ENCODE data around the gene UGT1A3. TPM values are rescaled to one million over a fixed set of nuclear protein-coding genes. Genes with fewer than 3 reads are reported as not detected.
A peak's percentile ranks its signal among the peaks of the same experiment; 100 is the strongest.
"Not testable (repeated sequence)": the region's sequence is repeated elsewhere in the genome, so short reads cannot be mapped to it uniquely, and the experiment has no call there.

UGT1A3 gene
- total RNA-seq, 1 experiment from 2014 or later, result 5.9 TPM

GRCh38 chr2:233693963-233694362 lies 34.9 kb upstream of the UGT1A3 start:
- peak; percentile 26 for DNase-seq
- H3K27ac Mint-ChIP-seq (ENCODE audit: unreplicated experiment), result peak overlapping the region; percentile 65
- no TSS peak for BruUV-seq (replicated peaks)
- intact Hi-C loops (cut with micrococcal nuclease; ENCODE audit: unreplicated experiment), result loop anchor here (5.0 kb wide), 3 partner anchors 68 to 207 kb away; partner anchors contain the start of genes UGT1A1 and USP40
- H3K4me1 Mint-ChIP-seq (ENCODE audit: low read depth, unreplicated experiment), result peaks cover 80% of the 10 kb centered on the region
- peak overlapping the region; percentile 81 for H3K4me3 Mint-ChIP-seq (ENCODE audit: low read depth, unreplicated experiment)
- H3K9me3 Mint-ChIP-seq (ENCODE audit: low read depth, unreplicated experiment), result no peaks in the 10 kb centered on the region
- TF ChIP-seq, protein P1, sequence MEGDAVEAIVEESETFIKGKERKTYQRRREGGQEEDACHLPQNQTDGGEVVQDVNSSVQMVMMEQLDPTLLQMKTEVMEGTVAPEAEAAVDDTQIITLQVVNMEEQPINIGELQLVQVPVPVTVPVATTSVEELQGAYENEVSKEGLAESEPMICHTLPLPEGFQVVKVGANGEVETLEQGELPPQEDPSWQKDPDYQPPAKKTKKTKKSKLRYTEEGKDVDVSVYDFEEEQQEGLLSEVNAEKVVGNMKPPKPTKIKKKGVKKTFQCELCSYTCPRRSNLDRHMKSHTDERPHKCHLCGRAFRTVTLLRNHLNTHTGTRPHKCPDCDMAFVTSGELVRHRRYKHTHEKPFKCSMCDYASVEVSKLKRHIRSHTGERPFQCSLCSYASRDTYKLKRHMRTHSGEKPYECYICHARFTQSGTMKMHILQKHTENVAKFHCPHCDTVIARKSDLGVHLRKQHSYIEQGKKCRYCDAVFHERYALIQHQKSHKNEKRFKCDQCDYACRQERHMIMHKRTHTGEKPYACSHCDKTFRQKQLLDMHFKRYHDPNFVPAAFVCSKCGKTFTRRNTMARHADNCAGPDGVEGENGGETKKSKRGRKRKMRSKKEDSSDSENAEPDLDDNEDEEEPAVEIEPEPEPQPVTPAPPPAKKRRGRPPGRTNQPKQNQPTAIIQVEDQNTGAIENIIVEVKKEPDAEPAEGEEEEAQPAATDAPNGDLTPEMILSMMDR (IDR thresholded peaks at IDR 0.05; ENCODE audit: unreplicated experiment), result no peak
- H3K36me3 Mint-ChIP-seq (ENCODE audit: insufficient read depth, unreplicated experiment), result peaks cover 77% of the 10 kb centered on the region
- no peaks in the 10 kb centered on the region for H3K27me3 Mint-ChIP-seq (ENCODE audit: unreplicated experiment)
- CTCF ChIA-PET, result no interaction called here

DNA sequence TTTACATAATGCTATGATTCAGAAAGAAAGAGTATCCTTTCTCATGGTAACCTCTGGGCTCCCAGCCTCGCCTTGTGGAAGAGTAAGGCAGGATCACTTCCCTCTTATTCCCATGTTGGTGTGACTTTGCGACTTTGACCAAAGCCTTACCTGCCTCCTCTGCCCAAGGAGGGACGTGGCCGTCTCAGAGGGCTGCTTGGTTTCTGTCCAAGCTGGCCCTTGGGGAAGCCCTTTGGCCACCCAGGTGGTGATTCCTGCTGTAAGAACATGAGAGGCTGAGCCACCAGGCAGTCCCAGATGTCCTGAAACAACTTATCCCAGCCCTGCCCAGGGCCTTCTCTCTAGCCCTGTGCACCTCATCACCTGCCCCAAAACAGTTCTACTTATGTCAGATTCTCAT lies 30.1 kb upstream of the UGT1A3 start:
- TF ChIP-seq, protein P1 (IDR thresholded peaks at IDR 0.05; ENCODE audit: unreplicated experiment), result no peak
- intact Hi-C loops (cut with micrococcal nuclease; ENCODE audit: unreplicated experiment), result no loop called here
- peaks cover 89% of the 10 kb centered on the region for H3K4me1 Mint-ChIP-seq (ENCODE audit: low read depth, unreplicated experiment)
- peak overlapping the region; percentile 65 for H3K27ac Mint-ChIP-seq (ENCODE audit: unreplicated experiment)
- H3K36me3 Mint-ChIP-seq (ENCODE audit: insufficient read depth, unreplicated experiment), result peaks cover 59% of the 10 kb centered on the region
- no peaks in the 10 kb centered on the region for H3K9me3 Mint-ChIP-seq (ENCODE audit: low read depth, unreplicated experiment)
- CTCF ChIA-PET, result no interaction called here
- peak overlapping the region; percentile 65 for H3K4me3 Mint-ChIP-seq (ENCODE audit: low read depth, unreplicated experiment)
- no TSS peak for BruUV-seq (replicated peaks)
- no peaks in the 10 kb centered on the region for H3K27me3 Mint-ChIP-seq (ENCODE audit: unreplicated experiment)
- peak; percentile 21 for DNase-seq

GRCh38 chr2:233699424-233700027 lies 29.3 kb upstream of the UGT1A3 start:
- peaks cover 89% of the 10 kb centered on the region for H3K4me1 Mint-ChIP-seq (ENCODE audit: low read depth, unreplicated experiment)
- BruUV-seq (replicated peaks), result no TSS peak
- no peaks in the 10 kb centered on the region for H3K9me3 Mint-ChIP-seq (ENCODE audit: low read depth, unreplicated experiment)
- peak overlapping the region; percentile 65 for H3K27ac Mint-ChIP-seq (ENCODE audit: unreplicated experiment)
- intact Hi-C loops (cut with micrococcal nuclease; ENCODE audit: unreplicated experiment), result loop anchor here (10.0 kb wide), 1 partner anchor 135 kb away; no protein-coding TSS in a partner anchor
- H3K4me3 Mint-ChIP-seq (ENCODE audit: low read depth, unreplicated experiment), result peak overlapping the region; percentile 65
- peaks cover 57% of the 10 kb centered on the region for H3K36me3 Mint-ChIP-seq (ENCODE audit: insufficient read depth, unreplicated experiment)
- TF ChIP-seq, protein P1 (IDR thresholded peaks at IDR 0.05; ENCODE audit: unreplicated experiment), result no peak
- H3K27me3 Mint-ChIP-seq (ENCODE audit: unreplicated experiment), result no peaks in the 10 kb centered on the region
- CTCF ChIA-PET, result interaction anchor here (1.2 kb wide), 1 partner anchor 8 kb away, joined by 4 read pairs; no protein-coding TSS in a partner anchor
- no peak for DNase-seq

DNA sequence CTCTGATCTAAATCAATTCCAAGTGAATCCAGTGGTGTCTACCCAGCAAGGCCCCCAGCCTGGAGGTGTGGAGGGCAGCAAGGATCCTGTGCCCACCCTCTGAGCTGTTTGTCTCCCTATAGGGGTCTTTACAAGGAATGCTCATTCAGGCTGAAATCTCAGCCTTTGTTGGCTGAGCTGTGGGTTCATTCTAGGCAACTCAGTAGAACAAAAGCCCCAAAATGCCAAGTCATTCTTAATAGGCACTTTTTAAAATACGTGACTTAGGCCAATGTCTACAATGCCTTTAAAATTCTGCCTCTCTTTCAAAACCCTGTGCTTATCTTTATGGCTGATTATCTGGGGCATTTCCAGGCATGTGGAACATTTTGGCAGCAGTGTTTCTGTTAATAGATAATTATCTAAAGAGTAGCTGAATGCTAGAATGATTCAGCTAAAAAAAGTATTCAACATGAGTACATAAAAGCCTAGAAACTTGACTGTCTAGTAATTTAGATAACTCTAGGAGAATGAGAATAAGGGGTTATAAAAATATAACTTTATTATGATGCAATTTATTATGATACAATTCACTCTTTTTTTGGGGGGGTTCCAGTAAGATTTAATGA lies 28.7 kb upstream of the UGT1A3 start:
- H3K27ac Mint-ChIP-seq (ENCODE audit: unreplicated experiment), result peak overlapping the region; percentile 65
- H3K9me3 Mint-ChIP-seq (ENCODE audit: low read depth, unreplicated experiment), result no peaks in the 10 kb centered on the region
- CTCF ChIA-PET, result interaction anchor here (0.8 to 1.2 kb wide), 2 partner anchors 9 to 60 kb away, joined by 4 read pairs; partner anchors contain the start of gene UGT1A1
- TF ChIP-seq, protein P1 (IDR thresholded peaks at IDR 0.05; ENCODE audit: unreplicated experiment), result no peak
- H3K36me3 Mint-ChIP-seq (ENCODE audit: insufficient read depth, unreplicated experiment), result peaks cover 56% of the 10 kb centered on the region
- peak overlapping the region; percentile 65 for H3K4me3 Mint-ChIP-seq (ENCODE audit: low read depth, unreplicated experiment)
- no TSS peak for BruUV-seq (replicated peaks)
- H3K4me1 Mint-ChIP-seq (ENCODE audit: low read depth, unreplicated experiment), result peaks cover 86% of the 10 kb centered on the region
- intact Hi-C loops (cut with micrococcal nuclease; ENCODE audit: unreplicated experiment), result loop anchor here (10.0 kb wide), 1 partner anchor 135 kb away; no protein-coding TSS in a partner anchor
- H3K27me3 Mint-ChIP-seq (ENCODE audit: unreplicated experiment), result no peaks in the 10 kb centered on the region
- peak; percentile 44 for DNase-seq

- Mint-ChIP-seq H3K36me3 (ENCODE audit: insufficient read depth, unreplicated experiment) (peaks cover 57% of the 10 kb centered on the region), H3K4me1 (ENCODE audit: low read depth, unreplicated experiment) (peaks cover 86% of the 10 kb centered on the region), H3K27ac (ENCODE audit: unreplicated experiment) (peak overlapping the region; percentile 65)
- not testable (repeated sequence) for BruUV-seq (replicated peaks); H3K9me3 Mint-ChIP-seq (ENCODE audit: low read depth, unreplicated experiment); H3K4me3 Mint-ChIP-seq (ENCODE audit: low read depth, unreplicated experiment); DNase-seq; H3K27me3 Mint-ChIP-seq (ENCODE audit: unreplicated experiment)
- intact Hi-C loops (cut with micrococcal nuclease; ENCODE audit: unreplicated experiment), result loop anchor here (10.0 kb wide), 1 partner anchor 134 kb away; no protein-coding TSS in a partner anchor
- CTCF ChIA-PET, result interaction anchor here (0.8 to 1.2 kb wide), 2 partner anchors 9 to 59 kb away, joined by 4 read pairs; partner anchors contain the start of gene UGT1A1
Observed at GRCh38 chr2:233700842-233701241, 28.0 kb upstream of the UGT1A3 start.

Measured in Calu3 (cell line).